ENCODE measurements around the gene RHOT1.

DNA sequence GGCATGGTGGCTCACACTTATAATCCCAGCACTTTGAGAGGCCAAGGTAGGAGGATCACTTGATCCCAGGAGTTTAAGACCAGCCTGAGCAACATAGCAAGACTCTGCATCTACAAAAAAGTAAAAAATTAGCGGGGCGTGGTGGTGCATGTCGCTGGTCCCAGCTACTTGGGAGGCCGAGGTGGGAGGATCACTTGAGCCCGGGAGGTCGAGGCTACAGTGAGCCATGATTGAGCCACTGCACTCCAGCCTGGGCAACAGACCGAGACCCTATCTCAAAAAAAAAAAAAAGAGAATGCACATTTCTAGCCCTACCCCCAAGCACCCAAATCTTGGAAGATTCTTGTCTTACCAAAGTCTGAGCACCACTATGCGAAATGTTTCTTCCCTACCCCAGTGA, 15.6 kb upstream of the RHOT1 start:
- TF ChIP-seq, protein P1, sequence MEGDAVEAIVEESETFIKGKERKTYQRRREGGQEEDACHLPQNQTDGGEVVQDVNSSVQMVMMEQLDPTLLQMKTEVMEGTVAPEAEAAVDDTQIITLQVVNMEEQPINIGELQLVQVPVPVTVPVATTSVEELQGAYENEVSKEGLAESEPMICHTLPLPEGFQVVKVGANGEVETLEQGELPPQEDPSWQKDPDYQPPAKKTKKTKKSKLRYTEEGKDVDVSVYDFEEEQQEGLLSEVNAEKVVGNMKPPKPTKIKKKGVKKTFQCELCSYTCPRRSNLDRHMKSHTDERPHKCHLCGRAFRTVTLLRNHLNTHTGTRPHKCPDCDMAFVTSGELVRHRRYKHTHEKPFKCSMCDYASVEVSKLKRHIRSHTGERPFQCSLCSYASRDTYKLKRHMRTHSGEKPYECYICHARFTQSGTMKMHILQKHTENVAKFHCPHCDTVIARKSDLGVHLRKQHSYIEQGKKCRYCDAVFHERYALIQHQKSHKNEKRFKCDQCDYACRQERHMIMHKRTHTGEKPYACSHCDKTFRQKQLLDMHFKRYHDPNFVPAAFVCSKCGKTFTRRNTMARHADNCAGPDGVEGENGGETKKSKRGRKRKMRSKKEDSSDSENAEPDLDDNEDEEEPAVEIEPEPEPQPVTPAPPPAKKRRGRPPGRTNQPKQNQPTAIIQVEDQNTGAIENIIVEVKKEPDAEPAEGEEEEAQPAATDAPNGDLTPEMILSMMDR (IDR thresholded peaks at IDR 0.05), result no peak
- TF ChIP-seq TCF7L2 (IDR thresholded peaks at IDR 0.05; ENCODE audit: low read depth, low read length) (no peak), SIN3A (IDR thresholded peaks at IDR 0.05; ENCODE audit: borderline replicate concordance, insufficient read depth, low read depth, low read length) (no peak)

Data from Panc1 (cell line).